MM.1S (cell line): ENCODE results near the gene CACNA1H.

Source experiments
- DNase-seq: peaks from one replicate; pipeline ENCODE4 v3.0.0-alpha.2; 2015
- H2AFZ ChIP-seq: fragments of 300-600 bp; sonication (generic); 2 replicates; pipeline ENCODE4 v1.6.0; 2016; ENCODE audit warnings: antibody characterized with exemption, low read length
- H3F3A ChIP-seq: fragments of 300-600 bp; sonication (generic); 2 replicates; pipeline ENCODE4 v1.6.1; 2016; ENCODE audit warnings: mild to moderate bottlenecking, antibody characterized with exemption, low read length, moderate library complexity, mixed read lengths; ENCODE audit not compliant: insufficient read depth
- H3K27ac ChIP-seq: fragments of 300-600 bp; sonication (generic); 2 replicates; pipeline ENCODE4 v1.5.1; 2016; ENCODE audit warnings: mild to moderate bottlenecking, low read length
- H3K27me3 ChIP-seq: fragments of 300-600 bp; sonication (generic); replicated peaks from 2 replicates; pipeline ENCODE4 v1.6.0; 2016; ENCODE audit warnings: low read length; ENCODE audit not compliant: insufficient read depth
- H3K36me3 ChIP-seq: fragments of 300-600 bp; sonication (generic); replicated peaks from 2 replicates; pipeline ENCODE4 v1.6.1; 2016; ENCODE audit warnings: mild to moderate bottlenecking, low read length, mixed read lengths; ENCODE audit not compliant: insufficient read depth
- H3K4me1 ChIP-seq: fragments of 300-600 bp; sonication (generic); 2 replicates; pipeline ENCODE4 v1.6.1; 2016; ENCODE audit warnings: low read length, mixed read lengths
- H3K4me2 ChIP-seq: fragments of 300-600 bp; sonication (generic); 2 replicates; pipeline ENCODE4 v1.6.0; 2016; ENCODE audit warnings: low read depth, low read length
- H3K4me3 ChIP-seq: fragments of 300-600 bp; sonication (generic); 2 replicates; pipeline ENCODE4 v1.5.1; 2016; ENCODE audit warnings: low read length, mixed read lengths
- H3K79me2 ChIP-seq: fragments of 300-600 bp; sonication (generic); 2 replicates; pipeline ENCODE4 v1.6.1; 2016; ENCODE audit warnings: mixed run types, low read length, mixed read lengths
- H3K9ac ChIP-seq: fragments of 300-600 bp; sonication (generic); 2 replicates; pipeline ENCODE4 v1.6.1; 2016; ENCODE audit warnings: low read length, mixed read lengths
- H3K9me2 ChIP-seq: fragments of 300-600 bp; sonication (generic); replicated peaks from 2 replicates; pipeline ENCODE4 v1.6.1; 2016; ENCODE audit warnings: mild to moderate bottlenecking, low read length, mixed read lengths; ENCODE audit not compliant: insufficient read depth
- H3K9me3 ChIP-seq: fragments of 300-600 bp; sonication (generic); replicated peaks from 2 replicates; pipeline ENCODE4 v1.6.1; 2016; ENCODE audit warnings: mild to moderate bottlenecking, low read length, mixed read lengths; ENCODE audit not compliant: insufficient read depth
- H4K20me1 ChIP-seq: fragments of 300-600 bp; sonication (generic); 2 replicates; pipeline ENCODE4 v1.6.1; 2016; ENCODE audit warnings: mild to moderate bottlenecking, low read length, moderate library complexity, mixed read lengths; ENCODE audit not compliant: insufficient read depth
- CTCF ChIP-seq: fragments of 300-600 bp; sonication (generic); IDR thresholded peaks from 2 replicates; pipeline ENCODE4 v1.5.1; 2016; ENCODE audit warnings: antibody characterized with exemption, low read length, mixed read lengths
- EZH2 ChIP-seq: fragments of 300-600 bp; sonication (generic); optimal IDR thresholded peaks from 2 replicates; pipeline ENCODE3; 2017; ENCODE audit warnings: low read depth, mild to moderate bottlenecking, antibody characterized with exemption, low read length, mixed read lengths
- EZH2phosphoT487 ChIP-seq: fragments of 300-600 bp; sonication (generic); IDR thresholded peaks from 2 replicates; pipeline ENCODE4 v1.6.1; 2018; ENCODE audit warnings: antibody characterized with exemption, low read length

CACNA1H gene

GRCh38 chr16:1126586-1126985, 26.3 kb upstream of the CACNA1H start:
- Histone ChIP-seq H3K4me2 (no peak overlapping the region), H3K36me3 (no peaks in the 10 kb centered on the region), H3K9me2 (no peaks in the 10 kb centered on the region), H3K9me3 (no peaks in the 10 kb centered on the region), H3K4me1 (no peaks in the 10 kb centered on the region), H3K27ac (no peak overlapping the region), H3K79me2 (no peaks in the 10 kb centered on the region), H3F3A (no peaks in the 10 kb centered on the region), H4K20me1 (no peaks in the 10 kb centered on the region), H3K9ac (no peak overlapping the region), H3K4me3 (no peak overlapping the region), H3K27me3 (peaks cover 91% of the 10 kb centered on the region), H2AFZ (no peak overlapping the region)
- no peak for DNase-seq
- TF ChIP-seq CTCF (no peak), EZH2 (no peak), EZH2phosphoT487 (no peak)

- Histone ChIP-seq H3K4me1 (no peaks in the 10 kb centered on the region), H2AFZ (no peak overlapping the region), H3K36me3 (no peaks in the 10 kb centered on the region), H3K4me2 (no peak overlapping the region), H3K4me3 (no peak overlapping the region), H3K9ac (no peak overlapping the region), H3K27ac (no peak overlapping the region), H3K79me2 (no peaks in the 10 kb centered on the region), H3K9me2 (no peaks in the 10 kb centered on the region), H4K20me1 (no peaks in the 10 kb centered on the region), H3F3A (no peaks in the 10 kb centered on the region), H3K27me3 (peaks cover 91% of the 10 kb centered on the region), H3K9me3 (no peaks in the 10 kb centered on the region)
- no peak for TF ChIP-seq EZH2phosphoT487
- no peak for TF ChIP-seq EZH2
- no peak for TF ChIP-seq CTCF
- no peak for DNase-seq
Observed at GRCh38 chr16:1127101-1127500, 25.8 kb upstream of the CACNA1H start.

GRCh38 chr16:1127971-1128715, 24.8 kb upstream of the CACNA1H start:
- Histone ChIP-seq H3K27me3 (peaks cover 91% of the 10 kb centered on the region), H2AFZ (no peak overlapping the region), H3K36me3 (no peaks in the 10 kb centered on the region), H3K9ac (no peak overlapping the region), H4K20me1 (no peaks in the 10 kb centered on the region), H3F3A (no peaks in the 10 kb centered on the region), H3K4me1 (no peaks in the 10 kb centered on the region), H3K79me2 (no peaks in the 10 kb centered on the region), H3K4me2 (no peak overlapping the region), H3K4me3 (no peak overlapping the region), H3K9me3 (no peaks in the 10 kb centered on the region), H3K9me2 (no peaks in the 10 kb centered on the region), H3K27ac (no peak overlapping the region)
- DNase-seq: no peak
- no peak for TF ChIP-seq EZH2phosphoT487
